GM12874 (cell line): ENCODE results near the gene NEURL3.

ENCODE experiments used
- CTCF ChIP-seq: IDR thresholded peaks from 2 replicates; pipeline ENCODE4 v1.5.1; 2011; ENCODE audit warnings: low read depth, mild to moderate bottlenecking, control low read depth, low read length, moderate library complexity; ENCODE audit not compliant: insufficient read depth

NEURL3 gene

GRCh38 chr2:96529376-96530143, 24.4 kb upstream of the NEURL3 start:
- TF ChIP-seq CTCF: no peak

- TF ChIP-seq CTCF: no peak
Measured at GRCh38 chr2:96528700-96529375, 23.7 kb upstream of the NEURL3 start.

DNA sequence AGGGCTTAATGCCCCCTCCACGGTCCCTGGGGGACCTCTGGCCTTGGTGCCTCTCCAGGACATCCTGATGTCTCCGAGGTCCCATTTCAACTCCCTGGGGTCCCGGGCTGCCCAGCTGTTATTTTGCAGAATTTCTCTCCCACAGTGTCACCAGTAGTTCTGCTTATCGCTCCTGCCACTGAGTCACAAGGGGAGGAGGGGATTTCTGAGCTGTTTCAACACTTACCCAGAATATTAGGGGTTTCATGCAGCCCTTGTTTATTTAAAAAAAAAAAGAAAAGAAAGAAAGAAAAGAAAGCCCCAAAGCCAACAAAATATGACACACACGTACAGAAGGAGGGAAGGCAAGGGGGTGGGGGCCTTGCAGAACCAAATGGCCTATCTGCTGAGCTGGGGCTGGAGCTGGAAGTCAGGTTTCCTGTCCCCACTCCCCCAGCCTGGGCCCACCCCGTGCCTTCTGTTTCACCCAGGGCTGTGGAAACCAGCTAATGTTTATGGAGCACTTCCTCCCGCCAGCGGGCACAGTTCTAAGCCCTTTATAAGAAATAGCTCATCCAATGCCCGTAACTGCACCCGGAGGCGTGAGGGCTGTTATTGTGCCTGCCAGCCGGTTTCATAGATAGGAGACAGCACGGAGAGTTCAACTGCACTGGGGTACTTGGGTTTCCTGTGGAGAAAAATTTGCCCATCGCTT, 23.0 kb upstream of the NEURL3 start:
- TF ChIP-seq CTCF: no peak

DNA sequence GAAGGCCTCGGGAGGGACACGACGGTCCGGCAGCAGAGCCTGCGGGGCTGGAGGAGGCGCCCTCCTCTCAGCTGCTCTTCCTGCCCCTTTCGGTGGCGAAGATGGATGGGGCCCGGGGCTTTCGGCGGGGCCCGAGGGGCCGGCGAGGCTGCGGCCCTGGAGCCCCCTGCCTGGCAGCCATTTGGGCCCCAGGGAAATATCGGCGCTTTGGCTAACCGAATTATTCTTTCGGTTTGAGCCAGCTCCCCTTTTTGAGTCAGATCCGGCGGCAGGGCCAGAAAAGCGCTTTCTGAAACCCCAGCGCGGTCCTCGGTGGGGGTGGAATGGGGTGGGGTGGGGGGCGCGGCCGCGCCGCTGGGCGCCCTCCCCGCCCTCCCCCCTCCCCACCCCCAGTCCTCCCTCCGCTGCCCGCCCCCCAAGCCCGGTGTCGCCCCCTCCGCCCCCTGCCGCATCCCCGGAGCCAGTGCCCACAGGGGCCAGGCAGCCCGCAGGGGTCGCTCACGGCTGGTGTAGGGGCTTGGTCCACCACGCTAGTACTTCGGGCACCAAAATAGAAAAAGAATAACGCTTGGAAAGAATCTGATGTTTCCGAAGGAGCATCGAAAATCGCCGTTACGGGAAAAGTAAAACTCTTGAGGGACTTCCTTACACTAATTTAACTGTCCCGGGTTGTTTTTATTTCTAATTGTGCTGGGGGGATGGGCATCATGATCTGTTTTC, 22.3 kb upstream of the NEURL3 start:
- TF ChIP-seq CTCF: peak; percentile 34

DNA sequence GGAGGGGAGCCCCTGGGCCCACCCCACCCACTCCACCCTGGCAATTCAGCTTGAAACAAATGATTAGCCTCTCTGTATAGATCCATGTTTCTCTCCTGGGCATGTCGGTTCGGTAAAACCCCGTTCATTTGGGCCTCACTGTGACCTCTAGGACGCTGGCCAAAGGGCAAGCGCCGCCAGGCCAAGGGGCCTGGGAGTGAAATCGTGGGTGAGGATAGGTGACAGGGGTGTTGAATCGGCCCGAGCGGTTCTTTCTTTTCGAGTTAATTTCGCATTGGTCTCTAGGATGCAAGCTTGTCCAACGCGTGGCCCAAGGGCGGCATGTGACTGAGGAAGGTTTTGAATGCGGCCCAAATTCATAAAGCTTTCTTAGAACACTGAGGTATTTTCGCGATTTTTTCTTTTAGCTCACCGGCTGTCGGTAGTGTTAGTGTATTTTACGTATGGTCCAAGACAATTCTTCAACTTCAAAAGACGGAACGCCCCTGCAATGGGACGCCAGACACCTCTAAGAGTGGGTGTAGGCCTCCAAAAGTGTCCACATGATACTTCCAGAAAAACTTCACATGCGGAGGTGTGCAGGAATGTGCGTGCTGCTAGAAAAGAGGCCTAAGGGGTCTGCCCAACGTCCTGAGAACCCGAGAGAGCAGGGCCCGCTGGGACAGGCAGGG, 21.6 kb upstream of the NEURL3 start:
- no peak for TF ChIP-seq CTCF

GRCh38 chr2:96526101-96526591, 21.0 kb upstream of the NEURL3 start:
- TF ChIP-seq CTCF: no peak

DNA sequence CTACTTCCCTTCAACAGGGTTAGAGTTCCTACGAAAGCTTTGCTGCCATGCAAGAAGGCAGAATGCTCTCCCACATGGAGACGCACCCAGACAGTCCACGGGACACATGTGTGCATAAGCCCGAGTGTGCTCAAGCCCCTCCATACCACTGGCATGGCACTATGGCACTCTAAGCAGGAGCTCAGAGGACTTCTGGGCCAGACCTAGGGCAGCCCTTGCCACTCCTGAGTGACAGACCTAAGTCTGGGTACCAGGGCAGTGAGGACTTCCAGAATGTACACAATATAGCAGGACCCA, 20.0 kb upstream of the NEURL3 start:
- no peak for TF ChIP-seq CTCF
